OCI-LY1 (cell line): Measurements from ENCODE around the gene SORT1.

ENCODE experiments used
- H2AFZ ChIP-seq: fragments of 200-600 bp; sonication (generic), shearing (Covaris generic); 2 replicates; pipeline ENCODE4 v1.6.0; 2014; ENCODE audit warnings: antibody characterized with exemption, mild to moderate bottlenecking, low read length
- H3F3A ChIP-seq: fragments of 200-600 bp; sonication (generic), shearing (Covaris generic); 2 replicates; pipeline ENCODE4 v1.6.0; 2014; ENCODE audit warnings: mild to moderate bottlenecking, antibody characterized with exemption, low read length, moderate library complexity; ENCODE audit not compliant: insufficient read depth
- H3K27ac ChIP-seq: fragments of 200-600 bp; sonication (generic); 2 replicates; pipeline ENCODE4 v1.5.1; 2014; ENCODE audit warnings: low read length, mixed run types, mild to moderate bottlenecking, low read depth; ENCODE audit not compliant: poor library complexity, severe bottlenecking
- H3K27me3 ChIP-seq: fragments of 200-600 bp; sonication (generic); 2 replicates; pipeline ENCODE4 v1.6.0; 2014; ENCODE audit warnings: antibody characterized with exemption, mild to moderate bottlenecking, low read length, moderate library complexity; ENCODE audit not compliant: insufficient read depth
- H3K36me3 ChIP-seq: fragments of 200-600 bp; sonication (generic); 2 replicates; pipeline ENCODE4 v1.6.1; 2014; ENCODE audit warnings: mild to moderate bottlenecking, antibody characterized with exemption, low read length, moderate library complexity, mixed read lengths; ENCODE audit not compliant: insufficient read depth
- H3K4me1 ChIP-seq: fragments of 200-600 bp; sonication (generic); 2 replicates; pipeline ENCODE4 v1.5.1; 2014; ENCODE audit warnings: mild to moderate bottlenecking, low read length, moderate library complexity; ENCODE audit not compliant: insufficient read depth, severe bottlenecking
- H3K4me2 ChIP-seq: fragments of 200-600 bp; sonication (generic), shearing (Covaris generic); 2 replicates; pipeline ENCODE4 v1.6.1; 2014; ENCODE audit warnings: low read length
- H3K4me3 ChIP-seq: fragments of 200-600 bp; sonication (generic); 2 replicates; pipeline ENCODE4 v1.5.1; 2014; ENCODE audit warnings: low read length, low read depth, mild to moderate bottlenecking, mixed read lengths; ENCODE audit not compliant: poor library complexity, severe bottlenecking
- H3K79me2 ChIP-seq: fragments of 200-600 bp; shearing (Covaris generic); 2 replicates; pipeline ENCODE4 v1.6.1; 2016; ENCODE audit warnings: mixed run types, low read length, mixed read lengths; ENCODE audit not compliant: insufficient read depth
- H3K9ac ChIP-seq: fragments of 200-600 bp; sonication (generic), shearing (Covaris generic); 2 replicates; pipeline ENCODE4 v1.6.1; 2014; ENCODE audit warnings: mild to moderate bottlenecking, low read length, mixed read lengths
- H3K9me2 ChIP-seq: fragments of 200-600 bp; sonication (generic), shearing (Covaris generic); 2 replicates; pipeline ENCODE4 v1.6.1; 2014; ENCODE audit warnings: low read depth, mild to moderate bottlenecking, low read length, mixed read lengths
- H3K9me3 ChIP-seq: fragments of 200-600 bp; shearing (Covaris generic); 2 replicates; pipeline ENCODE4 v1.6.1; 2014; ENCODE audit warnings: low read length, mixed read lengths
- H4K20me1 ChIP-seq: fragments of 200-600 bp; sonication (generic), shearing (Covaris generic); 2 replicates; pipeline ENCODE4 v1.6.0; 2016; ENCODE audit warnings: mild to moderate bottlenecking, low read length; ENCODE audit not compliant: insufficient read depth
- EZH2 ChIP-seq: fragments of 200-600 bp; sonication (generic), shearing (Covaris generic); IDR thresholded peaks from 2 replicates; pipeline ENCODE4 v1.8.0; 2017; ENCODE audit warnings: borderline replicate concordance, mixed run types, mild to moderate bottlenecking, antibody characterized with exemption, low read length, moderate library complexity, mixed read lengths
- TF ChIP-seq, protein P1 (sequence below): fragments of 200-600 bp; sonication (generic), shearing (Covaris generic); IDR thresholded peaks from 2 replicates; pipeline ENCODE4 v1.5.1; 2017; ENCODE audit warnings: mild to moderate bottlenecking, antibody characterized with exemption, low read length, moderate library complexity, mixed read lengths

The SORT1 gene

DNA sequence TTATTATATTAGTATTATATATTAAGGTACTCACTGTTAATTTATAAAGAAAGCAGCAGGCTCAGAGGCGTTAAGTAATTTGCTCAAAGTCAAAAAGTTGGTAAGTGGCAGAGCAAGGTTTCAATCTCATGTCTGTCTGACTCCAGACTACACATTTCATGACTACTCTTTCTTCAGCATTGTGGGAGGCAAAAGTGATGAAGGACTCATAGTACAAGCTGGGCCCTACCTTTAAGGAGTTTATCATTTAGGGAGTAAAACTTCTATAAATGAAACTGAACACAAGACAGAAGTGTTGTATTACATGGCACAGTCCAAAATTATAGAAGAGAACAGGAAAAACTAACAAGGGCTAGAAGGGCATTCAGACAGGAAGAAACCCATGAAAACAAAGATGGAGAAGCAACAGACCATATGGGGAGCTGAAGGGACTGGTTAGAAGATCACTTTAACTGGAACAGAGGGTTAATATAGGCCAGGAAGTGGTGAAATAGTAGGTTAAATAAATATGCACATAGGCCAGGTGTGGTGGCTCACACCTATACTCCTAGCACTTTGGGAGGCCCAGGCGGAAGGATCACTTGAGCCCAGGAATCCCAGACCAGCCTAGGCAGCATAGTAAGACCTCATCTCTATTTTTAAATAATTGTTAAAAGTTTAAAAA lies 11.5 kb downstream of the SORT1 start:
- no peaks in the 10 kb centered on the region for H3K9me3 ChIP-seq
- no peaks in the 10 kb centered on the region for H3F3A ChIP-seq
- no peak overlapping the region for H2AFZ ChIP-seq
- H3K27ac ChIP-seq: no peak overlapping the region
- no peaks in the 10 kb centered on the region for H3K79me2 ChIP-seq
- peaks cover under 1% of the 10 kb centered on the region for H3K4me1 ChIP-seq
- TF ChIP-seq, protein P1, sequence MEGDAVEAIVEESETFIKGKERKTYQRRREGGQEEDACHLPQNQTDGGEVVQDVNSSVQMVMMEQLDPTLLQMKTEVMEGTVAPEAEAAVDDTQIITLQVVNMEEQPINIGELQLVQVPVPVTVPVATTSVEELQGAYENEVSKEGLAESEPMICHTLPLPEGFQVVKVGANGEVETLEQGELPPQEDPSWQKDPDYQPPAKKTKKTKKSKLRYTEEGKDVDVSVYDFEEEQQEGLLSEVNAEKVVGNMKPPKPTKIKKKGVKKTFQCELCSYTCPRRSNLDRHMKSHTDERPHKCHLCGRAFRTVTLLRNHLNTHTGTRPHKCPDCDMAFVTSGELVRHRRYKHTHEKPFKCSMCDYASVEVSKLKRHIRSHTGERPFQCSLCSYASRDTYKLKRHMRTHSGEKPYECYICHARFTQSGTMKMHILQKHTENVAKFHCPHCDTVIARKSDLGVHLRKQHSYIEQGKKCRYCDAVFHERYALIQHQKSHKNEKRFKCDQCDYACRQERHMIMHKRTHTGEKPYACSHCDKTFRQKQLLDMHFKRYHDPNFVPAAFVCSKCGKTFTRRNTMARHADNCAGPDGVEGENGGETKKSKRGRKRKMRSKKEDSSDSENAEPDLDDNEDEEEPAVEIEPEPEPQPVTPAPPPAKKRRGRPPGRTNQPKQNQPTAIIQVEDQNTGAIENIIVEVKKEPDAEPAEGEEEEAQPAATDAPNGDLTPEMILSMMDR: no peak
- no peak for TF ChIP-seq EZH2
- H3K9me2 ChIP-seq: no peaks in the 10 kb centered on the region
- H3K9ac ChIP-seq: no peak overlapping the region
- no peak overlapping the region for H3K4me2 ChIP-seq
- H3K4me3 ChIP-seq: no peak overlapping the region
- H3K36me3 ChIP-seq: no peaks in the 10 kb centered on the region
- H4K20me1 ChIP-seq: no peaks in the 10 kb centered on the region
- no peaks in the 10 kb centered on the region for H3K27me3 ChIP-seq

DNA sequence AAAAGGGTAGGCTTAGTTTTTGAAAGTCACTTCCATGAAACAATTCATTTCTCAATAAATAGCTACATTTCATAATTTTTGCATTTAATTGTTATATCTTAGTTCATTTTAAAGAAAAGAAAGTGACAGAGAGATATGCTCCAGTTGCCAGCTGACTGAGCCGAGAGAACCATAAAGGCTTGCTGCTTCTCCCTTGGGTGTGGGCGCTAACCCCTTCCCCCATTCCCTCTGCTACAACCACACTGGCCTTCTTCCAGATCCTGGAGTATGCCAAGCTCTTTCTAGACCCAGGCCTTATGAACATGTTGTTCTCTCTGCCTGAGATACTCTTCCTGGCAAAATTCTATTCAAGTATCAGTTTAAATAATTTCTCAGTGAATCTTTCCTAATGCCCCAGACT lies 12.3 kb downstream of the SORT1 start:
- H4K20me1 ChIP-seq: no peaks in the 10 kb centered on the region
- no peak overlapping the region for H2AFZ ChIP-seq
- no peaks in the 10 kb centered on the region for H3K4me1 ChIP-seq
- H3K27ac ChIP-seq: no peak overlapping the region
- H3K27me3 ChIP-seq: no peaks in the 10 kb centered on the region
- no peaks in the 10 kb centered on the region for H3F3A ChIP-seq
- H3K9me2 ChIP-seq: no peaks in the 10 kb centered on the region
- H3K79me2 ChIP-seq: no peaks in the 10 kb centered on the region
- H3K4me3 ChIP-seq: no peak overlapping the region
- TF ChIP-seq, protein P1: no peak
- TF ChIP-seq EZH2: no peak
- H3K9me3 ChIP-seq: no peaks in the 10 kb centered on the region
- no peak overlapping the region for H3K4me2 ChIP-seq
- H3K9ac ChIP-seq: no peak overlapping the region
- H3K36me3 ChIP-seq: no peaks in the 10 kb centered on the region

DNA sequence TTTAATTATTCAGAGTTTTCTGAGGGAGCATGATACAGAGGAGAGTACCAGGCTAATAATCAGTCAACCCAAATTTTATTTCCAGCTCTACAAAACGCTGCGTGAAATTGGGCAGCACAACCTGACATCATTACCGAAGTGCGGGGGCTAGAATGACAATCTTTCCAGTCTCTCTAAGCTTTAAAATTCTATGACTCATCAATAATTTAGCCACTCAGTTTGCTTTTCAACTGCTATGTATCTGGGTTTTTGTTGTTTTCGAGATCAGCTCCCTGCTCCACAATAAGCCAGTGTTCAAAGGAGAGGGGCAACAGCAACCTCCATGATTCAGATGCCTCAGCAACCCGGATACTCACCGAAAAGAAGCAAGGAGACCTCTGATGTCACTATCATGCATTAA lies 13.9 kb downstream of the SORT1 start:
- Histone ChIP-seq H3K27ac (no peak overlapping the region), H3K79me2 (no peaks in the 10 kb centered on the region), H3K9ac (no peak overlapping the region)

More for the DNA sequence above, 13.9 kb downstream of the SORT1 start:
- H3K4me2 ChIP-seq: no peak overlapping the region
- H3K36me3 ChIP-seq: no peaks in the 10 kb centered on the region
- H3F3A ChIP-seq: no peaks in the 10 kb centered on the region
- H3K9me3 ChIP-seq: no peaks in the 10 kb centered on the region
- no peaks in the 10 kb centered on the region for H3K4me1 ChIP-seq
- no peak overlapping the region for H3K4me3 ChIP-seq
- TF ChIP-seq, protein P1: no peak
- no peak for TF ChIP-seq EZH2
- no peaks in the 10 kb centered on the region for H4K20me1 ChIP-seq
- no peaks in the 10 kb centered on the region for H3K9me2 ChIP-seq
- H2AFZ ChIP-seq: no peak overlapping the region
- no peaks in the 10 kb centered on the region for H3K27me3 ChIP-seq
